Hematopoietic multipotent progenitor cell treated with erythropoietin and hydrocortisone succinate and interleukin-3 and kit ligand, for 6 days (in vitro differentiated cells): ENCODE measurements around the gene RAD52.

ENCODE experiments used
- DNase-seq: peaks from one replicate; pipeline ENCODE4 v3.0.0-alpha.2; 2015

RAD52 gene

GRCh38 chr12:912466-913235, 36.8 kb downstream of the RAD52 start:
- no peak for DNase-seq

GRCh38 chr12:911191-911826, 38.2 kb downstream of the RAD52 start:
- peak; percentile 95 for DNase-seq

- DNase-seq, result peak; percentile 23
These were observed 39.1 kb downstream of the RAD52 start for GRCh38 chr12:910416-910815.

GRCh38 chr12:909861-910260, 39.6 kb downstream of the RAD52 start:
- no peak for DNase-seq

GRCh38 chr12:907413-908185, 41.9 kb downstream of the RAD52 start:
- no peak for DNase-seq

GRCh38 chr12:906062-906585, 43.4 kb downstream of the RAD52 start:
- peak; percentile 41 for DNase-seq

GRCh38 chr12:905261-906031, 44.0 kb downstream of the RAD52 start:
- peak; percentile 87 for DNase-seq

- DNase-seq, result peak; percentile 93
These were observed 45.5 kb downstream of the RAD52 start for GRCh38 chr12:904010-904414.

- no peak for DNase-seq
These were observed 46.4 kb downstream of the RAD52 start for GRCh38 chr12:903055-903454.

GRCh38 chr12:902581-902980, 46.9 kb downstream of the RAD52 start:
- DNase-seq, result no peak

GRCh38 chr12:897386-897785, 52.1 kb downstream of the RAD52 start:
- DNase-seq, result no peak

- no peak for DNase-seq
These were observed 53.5 kb downstream of the RAD52 start for GRCh38 chr12:896031-896430.

GRCh38 chr12:894226-894625, 55.3 kb downstream of the RAD52 start:
- peak; percentile 62 for DNase-seq

- DNase-seq, result no peak
These were observed 63.3 kb downstream of the RAD52 start for GRCh38 chr12:886206-886605.

GRCh38 chr12:885701-886100, 63.8 kb downstream of the RAD52 start:
- DNase-seq, result no peak

- DNase-seq, result no peak
These were observed 64.6 kb downstream of the RAD52 start for GRCh38 chr12:884746-885414.

- no peak for DNase-seq
These were observed 68.8 kb downstream of the RAD52 start for GRCh38 chr12:880656-881055.

GRCh38 chr12:879641-880040, 69.9 kb downstream of the RAD52 start:
- no peak for DNase-seq

GRCh38 chr12:873954-874353, 75.5 kb downstream of the RAD52 start:
- DNase-seq, result no peak

GRCh38 chr12:870378-870777, 79.1 kb downstream of the RAD52 start:
- no peak for DNase-seq

- no peak for DNase-seq
These were observed 80.8 kb downstream of the RAD52 start for GRCh38 chr12:868722-869121.

GRCh38 chr12:867905-868304, 81.6 kb downstream of the RAD52 start:
- no peak for DNase-seq
